ENCODE measurements around the gene ZDHHC11.

The ZDHHC11 gene

GRCh38 chr5:850511-851006 is at the start of gene ZDHHC11:
TSS of gene ZDHHC11 (minus strand) at chr5:850986. CDS start at chr5:850602, 384 bp downstream.
- H3K9me3 ChIP-seq (ENCODE audit: low read length), result no peaks in the 10 kb centered on the region
- H3K27ac ChIP-seq (ENCODE audit: low read depth, low read length), result no peak within 1 kb of the TSS
- H3K36me3 ChIP-seq (ENCODE audit: insufficient read depth, low read length), result no peaks in the 10 kb centered on the region
- H3K27me3 ChIP-seq (ENCODE audit: control insufficient read depth in 1 of 2, insufficient read depth in 2 of 2, low read length in 2 of 2), result peaks cover 8 to 34% of the 10 kb centered on the region in 2 donors
- H3K4me3 ChIP-seq (ENCODE audit: low read depth in 1 of 2, low read length in 2 of 2), result peak within 1 kb of the TSS in 1 of 2 donors; percentile 23
- no peaks in the 10 kb centered on the region for H3K4me1 ChIP-seq (ENCODE audit: insufficient read depth, low read length)
- H3K9ac ChIP-seq (ENCODE audit: low read length), result no peak within 1 kb of the TSS

- peaks cover 16% of the 10 kb centered on the region for H3K36me3 ChIP-seq (ENCODE audit: insufficient read depth, low read length)
- H3K4me1 ChIP-seq (ENCODE audit: insufficient read depth, low read length), result peaks cover 16% of the 10 kb centered on the region
- H3K9ac ChIP-seq (ENCODE audit: low read length), result no peak overlapping the region
- no peaks in the 10 kb centered on the region for H3K9me3 ChIP-seq (ENCODE audit: low read length)
- peak overlapping the region in 1 of 2 donors; percentile 87 for H3K4me3 ChIP-seq (ENCODE audit: low read depth in 1 of 2, low read length in 2 of 2)
- H3K27me3 ChIP-seq (ENCODE audit: control insufficient read depth in 1 of 2, insufficient read depth in 2 of 2, low read length in 2 of 2), result no peaks in the 10 kb centered on the region
- no peak overlapping the region for H3K27ac ChIP-seq (ENCODE audit: low read depth, low read length)
These were observed 42.9 kb upstream of the ZDHHC11 start for GRCh38 chr5:893711-894110.

- no peak overlapping the region for H3K9ac ChIP-seq (ENCODE audit: low read length)
- no peaks in the 10 kb centered on the region for H3K27me3 ChIP-seq (ENCODE audit: control insufficient read depth in 1 of 2, insufficient read depth in 2 of 2, low read length in 2 of 2)
- H3K4me1 ChIP-seq (ENCODE audit: insufficient read depth, low read length), result peaks cover 16% of the 10 kb centered on the region
- H3K27ac ChIP-seq (ENCODE audit: low read depth, low read length), result no peak overlapping the region
- H3K9me3 ChIP-seq (ENCODE audit: low read length), result no peaks in the 10 kb centered on the region
- H3K4me3 ChIP-seq (ENCODE audit: low read depth in 1 of 2, low read length in 2 of 2), result peak overlapping the region; percentile 75 to 87
- peaks cover 22% of the 10 kb centered on the region for H3K36me3 ChIP-seq (ENCODE audit: insufficient read depth, low read length)
These were observed 42.3 kb upstream of the ZDHHC11 start for GRCh38 chr5:893137-893506.

DNA sequence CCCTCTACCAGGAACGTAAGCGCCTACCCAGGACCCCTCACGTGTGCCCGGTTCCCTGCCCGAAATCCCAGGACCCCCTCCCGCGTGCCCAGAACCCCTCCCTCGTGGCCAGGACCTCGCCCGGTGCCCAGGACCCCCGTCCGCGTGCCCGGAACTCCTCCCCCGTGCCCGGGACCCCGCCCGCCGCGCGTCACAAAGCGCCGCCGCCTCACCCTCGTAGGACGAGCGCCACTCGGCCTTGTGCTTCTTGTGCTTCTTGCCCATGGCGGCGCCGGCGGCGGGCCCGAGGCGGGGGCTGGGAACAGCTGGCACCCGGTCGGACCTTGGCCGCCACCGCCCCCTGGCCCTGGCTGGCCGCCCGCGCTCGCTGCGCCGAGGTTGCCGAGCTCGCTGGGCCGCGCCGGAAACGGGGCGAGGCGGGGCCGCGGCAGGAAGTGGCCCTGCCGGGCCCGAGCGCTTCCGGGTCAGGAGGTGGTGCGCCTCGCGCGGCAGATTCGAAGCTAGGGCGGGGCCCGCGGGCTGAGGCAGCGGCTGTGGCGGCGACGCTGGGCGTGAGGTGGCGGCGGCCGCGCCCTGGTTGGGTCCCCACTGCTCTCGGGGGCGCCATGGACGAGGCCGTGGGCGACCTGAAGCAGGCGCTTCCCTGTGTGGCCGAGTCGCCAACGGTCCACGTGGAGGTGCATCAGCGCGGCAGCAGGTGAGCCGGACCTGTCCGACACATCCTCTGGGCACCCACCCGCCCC is 41.8 kb upstream of the ZDHHC11 start, which contains the start of the genes BRD9 and TRIP13:
BRD9 (minus strand) TSS at position 408 of the 743 bp plus-strand sequence; CDS start at position 264, 144 bp downstream.
TRIP13 (plus strand) TSS at position 491 of the 743 bp plus-strand sequence; CDS start at position 606, 115 bp downstream.
- no peaks in the 10 kb centered on the region for H3K9me3 ChIP-seq (ENCODE audit: low read length)
- peak within 1 kb of the TSS; percentile 95 for H3K27ac ChIP-seq (ENCODE audit: low read depth, low read length)
- H3K9ac ChIP-seq (ENCODE audit: low read length), result peak within 1 kb of the TSS; percentile 65
- H3K4me1 ChIP-seq (ENCODE audit: insufficient read depth, low read length), result peaks cover 16% of the 10 kb centered on the region
- H3K27me3 ChIP-seq (ENCODE audit: control insufficient read depth in 1 of 2, insufficient read depth in 2 of 2, low read length in 2 of 2), result no peaks in the 10 kb centered on the region
- peak within 1 kb of the TSS; percentile 75 to 87 for H3K4me3 ChIP-seq (ENCODE audit: low read depth in 1 of 2, low read length in 2 of 2)
- peaks cover 27% of the 10 kb centered on the region for H3K36me3 ChIP-seq (ENCODE audit: insufficient read depth, low read length)

- H3K4me1 ChIP-seq (ENCODE audit: insufficient read depth, low read length), result peaks cover 16% of the 10 kb centered on the region
- H3K27ac ChIP-seq (ENCODE audit: low read depth, low read length), result peak overlapping the region; percentile 95
- no peaks in the 10 kb centered on the region for H3K9me3 ChIP-seq (ENCODE audit: low read length)
- no peaks in the 10 kb centered on the region for H3K27me3 ChIP-seq (ENCODE audit: control insufficient read depth in 1 of 2, insufficient read depth in 2 of 2, low read length in 2 of 2)
- peak overlapping the region; percentile 65 for H3K9ac ChIP-seq (ENCODE audit: low read length)
- peaks cover 33% of the 10 kb centered on the region for H3K36me3 ChIP-seq (ENCODE audit: insufficient read depth, low read length)
- H3K4me3 ChIP-seq (ENCODE audit: low read depth in 1 of 2, low read length in 2 of 2), result peak overlapping the region; percentile 75 to 87
These were observed 41.1 kb upstream of the ZDHHC11 start for GRCh38 chr5:891837-892393.

GRCh38 chr5:891117-891836 is 40.5 kb upstream of the ZDHHC11 start:
- Histone ChIP-seq H3K27me3 (ENCODE audit: control insufficient read depth in 1 of 2, insufficient read depth in 2 of 2, low read length in 2 of 2) (no peaks in the 10 kb centered on the region), H3K9ac (ENCODE audit: low read length) (peak overlapping the region; percentile 65), H3K9me3 (ENCODE audit: low read length) (no peaks in the 10 kb centered on the region), H3K4me3 (ENCODE audit: low read depth in 1 of 2, low read length in 2 of 2) (peak overlapping the region; percentile 75 to 87), H3K4me1 (ENCODE audit: insufficient read depth, low read length) (peaks cover 16% of the 10 kb centered on the region), H3K27ac (ENCODE audit: low read depth, low read length) (no peak overlapping the region), H3K36me3 (ENCODE audit: insufficient read depth, low read length) (peaks cover 39% of the 10 kb centered on the region)

DNA sequence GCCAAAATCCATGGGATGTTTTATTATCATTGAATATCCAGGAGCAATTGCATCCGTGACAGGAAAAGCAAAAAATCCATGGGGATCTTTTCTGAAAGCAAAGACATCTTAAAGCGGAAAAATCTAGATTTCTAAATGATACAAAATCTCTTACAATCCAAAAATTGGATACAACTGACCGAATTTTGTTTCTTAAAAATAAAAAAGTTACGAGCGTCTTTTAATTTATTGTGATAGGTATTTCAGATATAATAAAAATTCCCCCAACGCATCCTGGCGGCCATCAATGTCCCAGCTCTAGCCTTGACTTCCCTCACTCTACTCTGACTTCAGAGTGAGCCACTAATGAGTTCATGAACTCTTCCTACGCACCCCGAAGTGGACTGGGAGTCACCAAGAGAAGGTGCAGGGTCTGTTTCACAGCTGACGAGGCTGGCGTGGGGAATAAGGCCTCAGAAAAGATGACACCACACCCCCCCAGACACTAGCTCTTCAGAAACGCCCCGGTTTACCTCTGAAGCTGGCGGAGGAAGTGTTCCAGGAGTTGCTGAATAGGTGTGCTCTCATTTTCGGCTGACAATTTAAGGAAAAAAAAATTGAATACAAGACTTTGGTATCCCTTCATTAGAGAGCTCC is 38.4 kb upstream of the ZDHHC11 start:
- peaks cover 59% of the 10 kb centered on the region for H3K36me3 ChIP-seq (ENCODE audit: insufficient read depth, low read length)
- H3K9ac ChIP-seq (ENCODE audit: low read length), result no peak overlapping the region
- H3K4me3 ChIP-seq (ENCODE audit: low read depth in 1 of 2, low read length in 2 of 2), result no peak overlapping the region
- H3K9me3 ChIP-seq (ENCODE audit: low read length), result no peaks in the 10 kb centered on the region
- H3K27ac ChIP-seq (ENCODE audit: low read depth, low read length), result no peak overlapping the region
- H3K27me3 ChIP-seq (ENCODE audit: control insufficient read depth in 1 of 2, insufficient read depth in 2 of 2, low read length in 2 of 2), result no peaks in the 10 kb centered on the region
- peaks cover 16% of the 10 kb centered on the region for H3K4me1 ChIP-seq (ENCODE audit: insufficient read depth, low read length)

DNA sequence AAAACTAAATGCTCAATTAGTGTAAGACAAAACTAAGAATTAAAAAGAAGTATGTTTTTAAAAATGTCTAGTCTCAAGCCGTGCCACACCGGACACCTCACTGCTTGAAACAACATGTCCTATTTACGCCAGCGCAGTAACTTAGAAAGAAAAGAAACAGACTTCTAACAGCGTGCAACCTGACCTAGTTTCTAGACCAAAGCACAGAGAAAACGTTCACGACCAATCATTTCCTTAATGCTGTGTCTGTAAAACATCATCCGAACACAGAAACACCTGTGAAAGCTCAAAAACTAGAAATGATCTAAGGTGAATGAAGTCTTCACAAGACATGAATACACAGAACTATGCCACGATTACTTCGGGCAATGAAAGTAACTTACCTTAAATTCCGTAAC is 37.9 kb upstream of the ZDHHC11 start:
- Histone ChIP-seq H3K9me3 (ENCODE audit: low read length) (no peaks in the 10 kb centered on the region), H3K9ac (ENCODE audit: low read length) (no peak overlapping the region), H3K36me3 (ENCODE audit: insufficient read depth, low read length) (peaks cover 65% of the 10 kb centered on the region), H3K27ac (ENCODE audit: low read depth, low read length) (no peak overlapping the region), H3K27me3 (ENCODE audit: control insufficient read depth in 1 of 2, insufficient read depth in 2 of 2, low read length in 2 of 2) (no peaks in the 10 kb centered on the region), H3K4me1 (ENCODE audit: insufficient read depth, low read length) (peaks cover 15% of the 10 kb centered on the region), H3K4me3 (ENCODE audit: low read depth in 1 of 2, low read length in 2 of 2) (no peak overlapping the region)

GRCh38 chr5:887947-888637 is 37.3 kb upstream of the ZDHHC11 start:
- H3K27me3 ChIP-seq (ENCODE audit: control insufficient read depth in 1 of 2, insufficient read depth in 2 of 2, low read length in 2 of 2), result no peaks in the 10 kb centered on the region
- H3K9ac ChIP-seq (ENCODE audit: low read length), result no peak overlapping the region
- peaks cover 70% of the 10 kb centered on the region for H3K36me3 ChIP-seq (ENCODE audit: insufficient read depth, low read length)

DNA sequence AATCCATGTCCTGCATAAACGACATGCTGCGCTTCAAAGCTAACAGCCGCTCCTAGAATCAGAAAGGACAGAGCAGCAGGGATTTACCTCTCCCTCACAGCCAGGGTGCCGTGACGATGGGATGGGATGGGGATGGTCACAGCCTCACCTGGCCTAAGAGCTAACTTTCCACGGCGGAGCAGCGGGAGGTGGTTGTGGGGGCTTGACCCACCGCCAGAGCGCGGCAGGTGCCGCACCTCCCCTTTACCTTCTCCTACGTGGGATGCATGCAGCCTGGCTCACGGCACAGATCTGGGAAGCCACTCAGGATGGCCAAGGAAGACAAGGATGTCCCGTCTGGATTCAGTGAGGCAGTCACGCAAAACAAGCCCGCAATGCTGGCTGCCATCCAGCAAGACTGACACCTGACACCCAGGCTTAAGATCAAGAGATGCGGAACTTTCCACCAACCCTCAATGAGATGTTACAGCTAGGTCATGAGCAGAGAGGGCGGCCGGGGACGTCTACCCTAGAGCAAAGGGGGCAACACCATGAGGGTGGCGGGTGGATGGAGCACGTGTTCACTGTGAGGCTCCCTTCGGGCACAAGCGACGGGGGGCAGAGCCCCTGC is 36.0 kb upstream of the ZDHHC11 start:
- Histone ChIP-seq H3K4me3 (ENCODE audit: low read depth in 1 of 2, low read length in 2 of 2) (no peak overlapping the region), H3K27me3 (ENCODE audit: control insufficient read depth in 1 of 2, insufficient read depth in 2 of 2, low read length in 2 of 2) (no peaks in the 10 kb centered on the region), H3K27ac (ENCODE audit: low read depth, low read length) (no peak overlapping the region), H3K9ac (ENCODE audit: low read length) (no peak overlapping the region), H3K4me1 (ENCODE audit: insufficient read depth, low read length) (peaks cover 8% of the 10 kb centered on the region), H3K36me3 (ENCODE audit: insufficient read depth, low read length) (peaks cover 82% of the 10 kb centered on the region), H3K9me3 (ENCODE audit: low read length) (no peaks in the 10 kb centered on the region)

More at GRCh38 chr5:887947-888637, 37.3 kb upstream of the ZDHHC11 start:
- Histone ChIP-seq H3K4me1 (ENCODE audit: insufficient read depth, low read length) (peaks cover 10% of the 10 kb centered on the region), H3K9me3 (ENCODE audit: low read length) (no peaks in the 10 kb centered on the region), H3K27ac (ENCODE audit: low read depth, low read length) (no peak overlapping the region), H3K4me3 (ENCODE audit: low read depth in 1 of 2, low read length in 2 of 2) (no peak overlapping the region)
